GM21360 (cell line): ENCODE measurements around the gene OGDH.

Experiments used
- ATAC-seq: cut with Tn5 transposase; IDR thresholded peaks from one replicate; pipeline ENCODE4 v1.9.1; 2021; ENCODE audit warnings: mild to moderate bottlenecking, moderate library complexity; ENCODE audit not compliant: unreplicated experiment

The OGDH gene

GRCh38 chr7:44637788-44638594, 31.6 kb downstream of the OGDH start:
- peak; percentile 52 for ATAC-seq

GRCh38 chr7:44638611-44639557, 32.5 kb downstream of the OGDH start:
- ATAC-seq: peak; percentile 61

GRCh38 chr7:44639671-44640321, 33.4 kb downstream of the OGDH start:
- ATAC-seq: no peak

- no peak for ATAC-seq
Observed at GRCh38 chr7:44643206-44643605, 36.8 kb downstream of the OGDH start.

- no peak for ATAC-seq
Observed at GRCh38 chr7:44645254-44645653, 38.8 kb downstream of the OGDH start.

- no peak for ATAC-seq
Observed at GRCh38 chr7:44645696-44646095, 39.3 kb downstream of the OGDH start.

GRCh38 chr7:44646176-44646920, 39.9 kb downstream of the OGDH start:
- no peak for ATAC-seq

GRCh38 chr7:44646921-44647636, 40.7 kb downstream of the OGDH start:
- no peak for ATAC-seq

- no peak for ATAC-seq
Observed at GRCh38 chr7:44647981-44648714, 41.7 kb downstream of the OGDH start.

GRCh38 chr7:44650242-44650641, 43.8 kb downstream of the OGDH start:
- ATAC-seq: no peak

GRCh38 chr7:44650772-44651171, 44.3 kb downstream of the OGDH start:
- no peak for ATAC-seq

- ATAC-seq: no peak
Observed at GRCh38 chr7:44652535-44652934, 46.1 kb downstream of the OGDH start.

GRCh38 chr7:44654255-44654796, 47.9 kb downstream of the OGDH start:
- no peak for ATAC-seq

GRCh38 chr7:44655341-44655740, 48.9 kb downstream of the OGDH start:
- ATAC-seq: no peak

GRCh38 chr7:44658979-44659378, 52.6 kb downstream of the OGDH start:
- ATAC-seq: no peak

GRCh38 chr7:44661233-44661632, 54.8 kb downstream of the OGDH start:
- ATAC-seq: no peak

GRCh38 chr7:44664780-44665461, 58.5 kb downstream of the OGDH start:
- no peak for ATAC-seq

GRCh38 chr7:44665531-44666213, 59.2 kb downstream of the OGDH start:
- no peak for ATAC-seq
